OCI-LY3 (cell line): ENCODE measurements around the gene NDRG4.

Source experiments
- H2AFZ ChIP-seq: fragments of 200-600, 300-600 bp; shearing (Covaris generic); 2 replicates; pipeline ENCODE4 v1.6.0; 2014; ENCODE audit warnings: antibody characterized with exemption, low read depth, low read length
- H3K27ac ChIP-seq: fragments of 200-600, 300-600 bp; sonication (generic); 2 replicates; pipeline ENCODE4 v1.5.1; 2014; ENCODE audit warnings: mild to moderate bottlenecking, low read length, moderate library complexity, mixed read lengths
- H3K27me3 ChIP-seq: fragments of 200-600, 300-600 bp; sonication (generic); 2 replicates; pipeline ENCODE4 v1.6.1; 2014; ENCODE audit warnings: low read depth, low read length, mixed read lengths
- H3K36me3 ChIP-seq: fragments of 200-600, 300-600 bp; sonication (generic); replicated peaks from 2 replicates; pipeline ENCODE3; 2014; ENCODE audit warnings: low read depth, low read length, mixed read lengths
- H3K4me1 ChIP-seq: fragments of 300-600, 200-600 bp; sonication (generic); 2 replicates; pipeline ENCODE4 v1.6.1; 2014; ENCODE audit warnings: low read length, mixed read lengths
- H3K4me2 ChIP-seq: fragments of 200-600, 300-600 bp; sonication (generic); 2 replicates; pipeline ENCODE4 v1.6.1; 2014; ENCODE audit warnings: low read length, mixed read lengths
- H3K4me3 ChIP-seq: fragments of 300-600, 200-600 bp; sonication (generic); 2 replicates; pipeline ENCODE4 v1.5.1; 2014; ENCODE audit warnings: antibody characterized with exemption, mild to moderate bottlenecking, low read length, moderate library complexity
- H3K79me2 ChIP-seq: fragments of 300-600, 200-600 bp; shearing (Covaris generic); 2 replicates; pipeline ENCODE4 v1.6.1; 2014; ENCODE audit warnings: mild to moderate bottlenecking, low read length, mixed read lengths
- H3K9ac ChIP-seq: fragments of 300-600, 200-600 bp; shearing (Covaris generic); 2 replicates; pipeline ENCODE4 v1.6.0; 2014; ENCODE audit warnings: mild to moderate bottlenecking, low read length, moderate library complexity
- H3K9me3 ChIP-seq: fragments of 200-600, 300-600 bp; shearing (Covaris generic); 2 replicates; pipeline ENCODE4 v1.6.1; 2014; ENCODE audit warnings: low read length, mixed read lengths; ENCODE audit not compliant: insufficient read depth
- H4K20me1 ChIP-seq: fragments of 200-600, 300-600 bp; sonication (generic); 2 replicates; pipeline ENCODE4 v1.6.1; 2016; ENCODE audit warnings: low read length, mixed read lengths; ENCODE audit not compliant: insufficient read depth
- EZH2phosphoT487 ChIP-seq: fragments of 200-600 bp; shearing (Covaris generic); IDR thresholded peaks from 2 replicates; pipeline ENCODE4 v1.6.1; 2018; ENCODE audit warnings: antibody characterized with exemption, mixed run types, low read depth
- TF ChIP-seq, protein P1 (sequence below): fragments of 200-600, 300-600 bp; sonication (generic); IDR thresholded peaks from 2 replicates; pipeline ENCODE4 v1.5.1; 2014; ENCODE audit warnings: antibody characterized with exemption, low read length, low read depth

Gene NDRG4

DNA sequence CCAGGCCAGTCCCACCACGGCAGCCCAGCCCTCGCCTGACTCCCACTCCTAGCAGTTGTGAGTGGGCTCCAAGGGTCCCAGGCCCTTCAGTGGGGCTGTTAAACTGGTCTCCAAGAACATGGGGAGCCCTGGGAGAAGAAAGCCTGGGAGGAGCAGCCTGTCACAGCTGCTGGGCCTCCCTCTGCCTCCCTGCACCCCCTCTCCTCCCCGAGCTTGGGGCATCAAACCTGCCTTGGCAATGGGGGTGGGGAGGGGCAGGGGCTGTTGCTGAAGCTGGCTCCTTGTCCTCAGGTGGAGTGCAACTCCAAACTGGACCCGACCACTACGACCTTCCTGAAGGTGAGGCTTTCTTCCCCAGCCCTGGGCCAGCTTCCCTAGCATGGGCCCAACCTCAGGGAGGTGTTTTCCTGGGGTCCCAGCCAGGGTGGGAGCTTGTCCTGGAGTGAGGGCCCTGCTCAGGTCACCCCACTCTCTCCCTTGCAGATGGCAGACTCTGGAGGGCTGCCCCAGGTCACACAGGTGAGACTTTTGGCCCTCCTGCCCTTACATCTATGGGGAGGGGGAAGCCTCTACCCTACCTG is 8.8 kb downstream of the NDRG4 start:
- Histone ChIP-seq H2AFZ (no peak overlapping the region), H3K9me3 (no peaks in the 10 kb centered on the region), H3K27ac (no peak overlapping the region), H3K27me3 (no peaks in the 10 kb centered on the region), H3K4me2 (no peak overlapping the region), H3K4me1 (no peaks in the 10 kb centered on the region), H3K4me3 (no peak overlapping the region), H4K20me1 (no peaks in the 10 kb centered on the region), H3K9ac (no peak overlapping the region), H3K36me3 (no peaks in the 10 kb centered on the region), H3K79me2 (no peaks in the 10 kb centered on the region)
- TF ChIP-seq, protein P1, sequence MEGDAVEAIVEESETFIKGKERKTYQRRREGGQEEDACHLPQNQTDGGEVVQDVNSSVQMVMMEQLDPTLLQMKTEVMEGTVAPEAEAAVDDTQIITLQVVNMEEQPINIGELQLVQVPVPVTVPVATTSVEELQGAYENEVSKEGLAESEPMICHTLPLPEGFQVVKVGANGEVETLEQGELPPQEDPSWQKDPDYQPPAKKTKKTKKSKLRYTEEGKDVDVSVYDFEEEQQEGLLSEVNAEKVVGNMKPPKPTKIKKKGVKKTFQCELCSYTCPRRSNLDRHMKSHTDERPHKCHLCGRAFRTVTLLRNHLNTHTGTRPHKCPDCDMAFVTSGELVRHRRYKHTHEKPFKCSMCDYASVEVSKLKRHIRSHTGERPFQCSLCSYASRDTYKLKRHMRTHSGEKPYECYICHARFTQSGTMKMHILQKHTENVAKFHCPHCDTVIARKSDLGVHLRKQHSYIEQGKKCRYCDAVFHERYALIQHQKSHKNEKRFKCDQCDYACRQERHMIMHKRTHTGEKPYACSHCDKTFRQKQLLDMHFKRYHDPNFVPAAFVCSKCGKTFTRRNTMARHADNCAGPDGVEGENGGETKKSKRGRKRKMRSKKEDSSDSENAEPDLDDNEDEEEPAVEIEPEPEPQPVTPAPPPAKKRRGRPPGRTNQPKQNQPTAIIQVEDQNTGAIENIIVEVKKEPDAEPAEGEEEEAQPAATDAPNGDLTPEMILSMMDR: no peak
- TF ChIP-seq EZH2phosphoT487: no peak

DNA sequence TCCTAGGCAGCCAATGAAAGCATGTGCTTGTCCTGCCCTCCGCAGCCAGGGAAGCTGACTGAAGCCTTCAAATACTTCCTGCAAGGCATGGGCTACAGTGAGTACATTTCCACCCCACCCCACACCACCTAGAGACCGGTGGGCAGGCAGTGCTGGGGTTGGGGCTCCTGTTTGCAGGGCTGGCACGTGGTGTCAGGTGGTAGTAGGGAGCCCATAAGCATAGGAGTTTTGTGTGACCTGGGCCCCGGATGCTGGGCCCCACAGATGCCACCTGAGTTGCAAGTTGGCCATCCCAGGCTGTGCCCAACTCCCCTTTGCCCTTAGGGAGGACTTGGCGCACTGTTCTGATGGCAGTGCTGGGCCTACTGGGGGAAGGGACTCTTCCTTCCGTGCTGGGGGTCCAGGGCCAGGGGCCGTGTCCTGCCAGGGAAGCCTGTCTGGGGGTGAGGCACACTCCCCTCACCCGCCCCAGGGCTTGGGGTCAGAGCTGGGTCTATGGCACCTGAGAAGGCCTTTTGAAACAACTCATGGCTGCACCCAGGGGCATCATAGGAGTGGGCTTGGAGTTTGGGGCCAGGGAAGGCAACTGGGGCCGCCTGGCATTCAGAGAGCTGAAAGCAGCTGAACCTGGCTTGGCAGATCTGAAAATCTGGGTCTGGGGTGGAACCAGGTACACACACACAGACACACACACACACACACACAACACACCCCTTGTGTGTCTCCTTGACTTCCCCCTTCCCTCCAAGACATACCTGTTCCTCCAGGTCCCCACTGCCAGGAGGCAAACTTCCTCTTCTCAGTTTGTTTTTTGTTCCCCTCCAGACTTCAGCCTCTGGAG is 9.5 kb downstream of the NDRG4 start:
- Histone ChIP-seq H3K9ac (no peak overlapping the region), H3K4me1 (no peaks in the 10 kb centered on the region), H3K36me3 (no peaks in the 10 kb centered on the region), H3K4me3 (no peak overlapping the region), H2AFZ (no peak overlapping the region), H4K20me1 (no peaks in the 10 kb centered on the region), H3K4me2 (no peak overlapping the region), H3K9me3 (no peaks in the 10 kb centered on the region), H3K27me3 (no peaks in the 10 kb centered on the region), H3K79me2 (peaks cover 3% of the 10 kb centered on the region), H3K27ac (no peak overlapping the region)
- no peak for TF ChIP-seq EZH2phosphoT487
- TF ChIP-seq, protein P1: no peak

DNA sequence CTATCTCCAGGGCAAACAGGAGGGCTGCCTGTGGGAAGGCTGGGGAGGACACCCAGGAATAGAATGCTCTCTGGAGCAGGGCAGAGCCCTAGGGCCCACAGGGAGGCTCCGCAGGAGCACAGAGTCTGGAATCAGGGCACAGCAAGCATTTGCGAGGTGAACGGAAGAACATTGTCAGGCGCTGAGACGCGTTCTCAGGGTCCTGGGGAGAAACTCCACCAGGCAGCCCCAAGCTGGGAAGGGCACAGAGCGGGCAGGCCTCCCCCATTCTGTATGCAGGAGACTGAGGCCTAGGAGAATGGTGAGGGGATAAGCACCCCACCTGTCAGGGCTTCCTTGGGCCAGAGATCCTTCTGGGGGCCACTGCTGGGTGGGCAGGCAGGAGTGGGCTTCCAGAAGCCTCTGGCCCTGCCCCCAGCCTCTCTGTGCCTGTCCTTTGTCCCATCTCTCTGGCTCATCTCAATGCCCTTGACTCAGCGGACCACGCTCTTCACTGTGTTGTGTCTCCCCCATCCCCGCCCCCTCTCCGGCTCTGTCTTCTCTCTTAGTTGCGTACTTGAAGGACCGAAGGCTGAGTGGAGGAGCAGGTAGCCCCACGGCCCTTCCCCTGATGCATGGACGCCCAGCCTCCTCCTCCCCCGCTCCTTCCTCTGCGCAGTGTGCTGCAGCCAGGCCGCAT is 10.3 kb downstream of the NDRG4 start:
- H4K20me1 ChIP-seq: no peaks in the 10 kb centered on the region
- no peaks in the 10 kb centered on the region for H3K9me3 ChIP-seq
- no peaks in the 10 kb centered on the region for H3K4me1 ChIP-seq
- TF ChIP-seq, protein P1: no peak
- no peak for TF ChIP-seq EZH2phosphoT487
- no peak overlapping the region for H3K4me3 ChIP-seq
- H3K36me3 ChIP-seq: no peaks in the 10 kb centered on the region
- H3K9ac ChIP-seq: no peak overlapping the region
- H3K4me2 ChIP-seq: no peak overlapping the region
- no peak overlapping the region for H2AFZ ChIP-seq
- H3K27ac ChIP-seq: no peak overlapping the region
- no peaks in the 10 kb centered on the region for H3K27me3 ChIP-seq
- peaks cover 11% of the 10 kb centered on the region for H3K79me2 ChIP-seq
